HG02571 (cell line): Measurements from ENCODE around the gene VTN.

ENCODE experiments used
- ATAC-seq: cut with Tn5 transposase; IDR thresholded peaks from one replicate; pipeline ENCODE4 v1.9.1; 2021; ENCODE audit warnings: mild to moderate bottlenecking, moderate library complexity; ENCODE audit not compliant: unreplicated experiment

The VTN gene, protein sequence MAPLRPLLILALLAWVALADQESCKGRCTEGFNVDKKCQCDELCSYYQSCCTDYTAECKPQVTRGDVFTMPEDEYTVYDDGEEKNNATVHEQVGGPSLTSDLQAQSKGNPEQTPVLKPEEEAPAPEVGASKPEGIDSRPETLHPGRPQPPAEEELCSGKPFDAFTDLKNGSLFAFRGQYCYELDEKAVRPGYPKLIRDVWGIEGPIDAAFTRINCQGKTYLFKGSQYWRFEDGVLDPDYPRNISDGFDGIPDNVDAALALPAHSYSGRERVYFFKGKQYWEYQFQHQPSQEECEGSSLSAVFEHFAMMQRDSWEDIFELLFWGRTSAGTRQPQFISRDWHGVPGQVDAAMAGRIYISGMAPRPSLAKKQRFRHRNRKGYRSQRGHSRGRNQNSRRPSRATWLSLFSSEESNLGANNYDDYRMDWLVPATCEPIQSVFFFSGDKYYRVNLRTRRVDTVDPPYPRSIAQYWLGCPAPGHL

DNA sequence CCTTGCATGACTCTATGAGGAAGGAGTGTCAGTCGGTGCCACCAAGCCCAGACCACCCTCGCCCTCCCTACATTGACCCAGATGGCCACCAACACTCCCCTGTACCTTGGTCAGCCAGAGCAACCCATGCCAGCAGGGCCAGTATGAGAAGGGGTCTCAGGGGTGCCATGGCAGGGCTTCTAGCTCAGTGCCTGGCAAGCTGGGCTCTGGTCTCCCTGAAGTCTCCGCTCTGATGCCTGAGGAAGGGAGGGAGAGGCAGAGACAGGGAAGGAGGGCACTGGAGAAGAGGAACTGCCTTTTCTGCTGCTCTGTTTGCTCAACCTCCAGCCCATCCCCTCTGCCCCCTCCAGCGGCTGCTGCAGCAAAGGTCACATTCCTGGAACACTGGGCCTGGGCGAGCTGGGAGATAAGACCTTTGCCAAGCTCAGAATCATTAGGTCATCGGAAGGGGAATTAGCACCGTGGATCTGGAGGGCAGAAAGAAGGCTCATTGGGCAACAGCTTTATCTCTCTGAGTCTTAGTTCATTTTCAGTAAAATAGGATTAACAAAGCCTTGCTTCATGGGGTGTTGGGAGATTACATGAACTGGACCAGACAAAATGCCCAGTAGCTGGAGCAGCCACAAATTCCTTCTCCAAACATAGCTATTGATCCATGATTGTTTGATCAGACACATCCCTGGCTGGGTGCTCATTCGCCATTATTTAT is at the start of gene VTN:
Gene VTN, minus strand, starts transcription at position 273 of the 709 bp plus-strand sequence. Its CDS starts 104 bp downstream, at position 169.
- ATAC-seq = no peak

- no peak for ATAC-seq
Observed at GRCh38 chr17:28416703-28417311, 46.7 kb upstream of the VTN start.

DNA sequence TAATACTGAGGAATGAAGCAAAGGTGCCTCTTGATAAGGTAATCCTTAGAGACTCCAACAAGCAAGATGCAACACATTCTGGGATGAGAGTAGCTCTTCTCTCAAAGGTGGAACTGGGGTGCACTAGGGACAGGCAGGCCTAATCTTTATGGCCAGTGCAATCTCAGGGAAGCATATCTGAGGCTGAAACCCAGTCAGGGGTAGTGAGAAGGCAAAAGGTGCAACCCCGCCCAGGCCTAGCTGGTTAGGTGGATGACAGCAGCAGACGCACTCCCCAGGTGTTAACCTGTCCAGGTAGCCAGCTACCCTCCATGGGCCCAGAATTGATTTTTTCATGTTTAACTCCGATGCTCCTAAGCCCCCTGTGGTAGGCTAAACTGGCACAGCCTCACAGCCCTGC is 45.8 kb upstream of the VTN start:
- no peak for ATAC-seq

GRCh38 chr17:28413804-28414203 is 43.7 kb upstream of the VTN start:
- ATAC-seq = no peak

DNA sequence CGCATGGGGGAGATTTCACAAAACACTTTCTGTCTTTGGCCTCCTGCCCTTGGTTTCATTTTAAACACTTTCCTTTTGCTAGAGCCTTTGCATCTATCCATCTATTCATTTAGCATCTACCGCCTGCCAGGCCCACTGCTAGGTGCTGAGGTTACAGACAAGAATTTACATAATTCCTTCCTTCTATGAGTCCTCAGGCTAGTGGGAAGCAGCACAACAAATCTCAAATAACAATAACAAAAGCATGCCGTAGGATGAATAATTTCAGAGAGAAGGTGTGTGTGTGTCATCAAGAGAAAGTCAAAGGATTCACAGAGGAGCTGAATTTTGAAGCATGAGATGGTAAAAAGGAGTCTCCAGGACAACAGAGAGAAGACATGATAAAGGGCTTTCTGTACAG is 42.0 kb upstream of the VTN start:
- no peak for ATAC-seq

DNA sequence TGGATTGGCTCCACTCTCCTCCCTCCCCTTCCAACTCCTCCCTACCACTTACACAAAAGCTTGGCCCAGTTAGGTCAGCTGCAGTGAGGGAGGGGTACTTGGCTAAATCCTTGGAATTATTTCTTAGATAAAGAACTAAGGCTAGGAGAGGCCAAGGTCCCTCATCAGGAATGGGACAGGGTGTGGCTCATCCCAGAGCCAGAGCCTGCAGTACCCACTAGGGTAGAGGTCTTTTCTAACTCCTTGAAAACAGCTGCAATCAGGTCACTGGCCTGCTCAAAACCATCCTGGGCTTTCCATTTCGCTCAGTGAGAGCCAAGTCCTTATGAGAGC is 37.8 kb upstream of the VTN start:
- ATAC-seq = no peak

- ATAC-seq = no peak
Observed at GRCh38 chr17:28407130-28407973, 37.2 kb upstream of the VTN start.

DNA sequence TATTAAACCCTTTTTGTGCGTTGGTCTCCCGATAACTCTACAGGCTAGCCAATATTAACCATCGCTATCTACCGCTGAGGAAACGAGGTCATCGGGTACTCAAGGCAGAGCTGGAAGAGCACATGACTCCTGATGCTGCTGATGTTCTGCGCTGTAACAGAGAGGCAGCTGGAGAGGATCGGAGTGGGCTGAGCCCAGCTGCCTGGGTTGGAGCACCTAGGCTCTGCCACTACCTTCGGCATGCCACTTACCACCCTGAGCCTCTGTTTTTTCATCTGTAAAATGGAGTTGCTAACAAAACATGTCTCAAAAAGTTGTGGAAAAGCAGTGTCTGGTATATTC is 36.3 kb upstream of the VTN start:
- ATAC-seq = no peak

DNA sequence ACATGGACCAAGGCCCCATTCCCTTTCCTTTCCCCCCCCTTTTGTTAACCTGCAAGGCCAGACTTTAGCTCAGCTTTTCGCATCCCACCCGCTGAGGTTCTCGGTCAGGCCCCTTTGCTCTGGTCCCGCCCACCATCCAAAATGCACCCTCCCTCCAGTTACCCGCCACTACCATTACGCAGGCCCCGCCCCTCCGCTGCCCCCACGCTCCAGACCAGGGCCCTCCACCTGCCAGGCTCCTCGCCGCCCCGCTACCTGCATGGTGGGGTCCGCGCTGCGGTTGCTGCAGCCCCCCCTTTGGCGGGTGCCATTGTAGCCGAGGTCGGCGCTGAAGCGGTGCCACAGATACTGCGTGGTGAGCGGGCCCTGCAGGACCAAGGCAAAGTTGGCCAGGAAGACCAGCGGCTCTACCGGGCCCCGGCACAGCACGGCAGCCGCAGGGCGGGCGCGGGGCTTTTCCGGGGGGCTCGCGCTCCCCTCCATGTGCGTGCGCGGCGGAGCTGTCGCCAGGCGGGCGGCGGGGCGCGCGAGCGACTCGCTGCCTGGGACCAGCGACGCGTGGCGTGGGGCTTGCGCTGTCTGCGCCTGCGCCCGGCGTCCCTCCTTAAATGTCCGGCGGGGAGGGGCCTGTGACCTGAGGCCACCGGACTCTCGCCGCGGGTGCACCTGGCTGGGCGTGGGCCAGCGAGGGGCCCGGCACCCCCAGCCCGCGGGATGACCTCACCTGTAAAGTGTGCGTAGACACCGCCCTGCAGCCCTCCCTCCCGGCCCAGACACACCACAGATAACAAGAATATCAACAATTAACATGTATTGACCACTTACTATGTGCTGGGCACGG is 35.7 kb upstream of the VTN start, which contains the start of gene SLC46A1:
Gene SLC46A1, minus strand, starts transcription at position 581 of the 841 bp plus-strand sequence. Its CDS starts 98 bp downstream, at position 483.
- peak; percentile 54 for ATAC-seq

DNA sequence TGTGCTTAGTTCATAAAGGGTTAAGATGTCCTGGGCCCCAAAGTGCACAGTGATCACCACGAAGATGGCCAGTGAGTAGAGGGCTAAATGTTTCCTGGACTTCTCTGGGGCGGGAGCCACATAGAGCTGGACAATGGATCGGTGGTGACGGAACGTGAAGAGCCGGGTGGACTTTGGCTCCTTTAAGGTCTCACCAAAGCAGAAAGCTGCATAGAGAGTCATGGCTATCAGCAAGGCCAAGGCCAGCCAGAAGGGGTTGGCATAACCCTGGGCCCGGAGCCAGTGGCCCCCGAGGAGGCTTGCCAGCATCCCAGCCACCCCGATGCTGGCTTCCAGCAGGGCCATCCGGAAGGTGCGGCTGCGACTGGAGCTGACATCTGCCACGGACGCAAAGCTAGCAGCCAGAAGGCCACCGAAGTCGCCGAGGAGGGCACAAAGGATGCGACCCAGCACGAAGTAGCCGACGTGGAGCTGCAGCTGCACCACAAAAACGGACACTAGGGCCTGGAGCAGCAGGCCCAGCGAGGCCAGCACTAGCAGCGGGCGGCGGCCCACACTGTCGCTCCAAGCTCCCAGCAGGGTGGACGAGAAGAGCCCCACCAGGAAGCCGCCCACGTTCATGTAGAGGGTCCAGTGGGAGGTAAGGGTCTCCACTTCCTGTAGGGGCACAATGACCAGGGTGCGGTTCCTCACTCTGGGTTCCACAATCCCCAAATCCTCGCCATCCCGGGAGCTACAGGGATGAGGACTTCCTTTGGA is 34.9 kb upstream of the VTN start:
- no peak for ATAC-seq

DNA sequence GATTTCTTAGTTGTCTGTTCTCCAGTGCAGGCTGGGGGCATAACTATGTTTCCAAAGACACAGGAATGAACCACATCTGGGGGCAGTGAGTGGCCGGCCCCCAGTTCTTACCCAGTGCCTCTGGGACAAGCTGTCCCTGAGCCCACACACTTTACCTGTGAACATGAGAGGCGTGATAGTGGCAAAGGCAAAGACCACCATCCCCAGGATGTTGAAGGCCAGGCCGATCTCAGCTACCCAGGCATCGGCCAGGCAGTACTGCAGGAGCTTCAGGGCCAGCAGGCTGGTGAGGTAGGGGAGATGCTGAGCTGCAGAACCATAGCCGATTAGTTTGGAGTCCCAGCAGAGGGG is 34.3 kb upstream of the VTN start:
- ATAC-seq = no peak

DNA sequence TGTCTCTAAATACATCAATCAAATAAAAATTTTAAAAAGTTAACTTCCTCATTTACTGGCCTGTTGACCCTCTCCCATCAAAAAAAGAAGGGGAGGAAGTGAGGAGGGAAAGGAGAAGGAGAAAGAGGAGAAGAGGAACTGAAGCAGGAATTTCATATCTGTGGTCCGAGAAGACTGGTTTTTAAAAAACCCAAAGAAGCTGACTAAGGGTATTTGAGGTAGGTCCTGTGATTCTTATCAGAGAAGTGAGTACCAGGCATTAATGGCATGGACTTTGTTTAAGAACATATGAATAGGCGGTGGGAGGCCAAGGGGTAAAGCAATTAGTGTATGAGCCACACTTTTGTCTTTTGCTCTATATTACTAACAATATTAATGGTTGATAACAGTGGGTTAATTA is 33.9 kb upstream of the VTN start:
- no peak for ATAC-seq

GRCh38 chr17:28402844-28403243 is 32.7 kb upstream of the VTN start:
- no peak for ATAC-seq

DNA sequence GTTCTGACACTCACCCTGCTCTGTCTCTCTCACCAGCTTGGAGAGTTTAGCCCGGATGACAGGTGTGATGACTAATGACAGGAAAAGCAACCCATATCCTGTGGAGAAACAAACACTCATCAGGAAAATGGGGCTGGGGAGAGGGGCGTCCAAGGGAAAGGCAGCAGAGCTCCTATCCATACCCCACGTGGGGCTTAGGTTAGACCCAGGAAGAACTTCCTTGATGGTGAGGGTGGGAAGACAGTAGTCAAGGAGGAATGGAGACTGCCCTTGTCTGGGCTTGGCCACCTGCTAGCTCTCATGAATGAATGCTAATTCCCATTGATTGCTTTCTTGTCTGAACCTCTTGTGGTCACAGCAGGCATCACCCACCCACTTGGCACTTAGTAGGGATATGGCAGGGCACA is 32.1 kb upstream of the VTN start:
- no peak for ATAC-seq

- no peak for ATAC-seq
Observed at GRCh38 chr17:28399808-28400207, 29.7 kb upstream of the VTN start.

DNA sequence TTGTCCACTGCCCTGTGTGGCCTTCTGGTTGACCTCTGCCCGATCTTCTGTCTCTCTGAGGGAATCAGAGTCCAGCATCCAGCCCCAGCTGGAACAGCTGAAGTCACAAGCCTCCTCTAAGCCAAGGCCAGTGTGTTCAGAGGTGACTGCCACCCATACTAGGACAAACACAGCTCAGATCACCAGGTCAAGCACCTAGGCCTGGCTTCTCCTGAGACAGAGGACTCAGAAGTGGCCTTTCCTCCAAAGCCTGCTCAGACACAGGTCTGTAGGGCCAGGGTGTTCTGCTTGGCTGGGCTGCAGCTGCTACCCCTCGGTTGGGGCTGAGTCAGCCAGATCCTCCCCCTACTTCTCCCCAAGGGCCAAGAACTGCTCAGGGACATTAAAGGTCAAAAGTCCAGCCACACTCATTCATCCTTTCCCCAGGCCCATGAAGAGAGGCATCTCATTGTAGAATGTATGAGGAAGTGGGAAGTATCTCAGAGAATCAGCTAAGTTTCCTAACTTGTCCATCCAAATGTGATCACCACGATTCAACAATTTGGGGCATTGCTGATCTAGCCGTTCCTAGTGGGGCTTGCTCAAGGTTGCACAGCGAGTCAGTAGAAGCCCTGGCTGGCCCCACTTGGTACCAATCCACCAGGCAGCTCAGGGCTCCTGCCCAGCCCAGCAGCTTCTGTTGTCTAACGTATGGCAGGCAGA is 28.3 kb upstream of the VTN start:
- ATAC-seq = no peak

DNA sequence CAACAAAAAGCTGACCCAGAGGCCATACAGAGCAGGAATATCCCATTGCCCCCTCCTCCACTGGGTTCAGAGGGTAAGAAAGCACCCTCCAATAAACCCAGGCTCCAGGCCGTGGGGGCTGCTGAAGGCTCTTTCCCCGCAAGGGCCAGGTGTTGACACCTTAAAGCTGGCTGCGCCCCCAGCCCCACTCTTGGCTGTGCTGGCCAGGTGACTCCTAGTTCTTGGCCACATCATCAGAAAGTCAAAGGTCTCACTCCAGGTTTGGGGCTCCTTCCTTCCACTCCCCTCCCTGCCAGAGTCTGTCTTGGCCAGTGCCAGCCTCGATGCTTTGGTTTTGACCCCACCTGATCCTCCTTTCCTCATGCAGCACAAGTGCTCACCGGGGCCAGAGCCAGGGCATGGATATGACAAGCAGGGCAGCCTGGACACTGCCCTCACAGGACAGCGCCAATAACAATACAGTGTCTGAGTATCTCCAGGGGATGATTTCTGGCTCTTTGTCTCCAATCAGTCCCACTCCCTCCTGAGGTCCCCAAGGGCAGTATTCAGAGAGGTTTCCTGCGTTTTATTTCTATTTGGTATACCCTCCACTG is 27.7 kb upstream of the VTN start:
- no peak for ATAC-seq

GRCh38 chr17:28397275-28397674 is 27.2 kb upstream of the VTN start:
- ATAC-seq = no peak
